Activated CD4-positive, alpha-beta T cell treated with anti-CD3 and anti-CD28 coated beads for 36 hours (primary cell): ENCODE results near the gene PPM1J. TPM values are rescaled to one million over a fixed set of nuclear protein-coding genes. Genes with fewer than 3 reads are reported as not detected.

Experiments
- ATAC-seq: fragments of 200-7000 bp; cut with Tn5 transposase; one replicate; pipeline ENCODE4 v1.10.0; 2021; ENCODE audit warnings: mild to moderate bottlenecking, moderate library complexity
- CTCF ChIA-PET: fragments of 350-600 bp; sonication (Branson Sonifier 250); formaldehyde crosslinking; loops from one replicate; lab custom pipeline; 2021; ENCODE audit warnings: antibody characterized with exemption; lab: Charles Lee
- POLR2A ChIA-PET: fragments of 350-600 bp; sonication (Branson Sonifier 250); formaldehyde crosslinking; loops from one replicate; lab custom pipeline; 2021; ENCODE audit warnings: antibody characterized with exemption, inconsistent platforms; lab: Charles Lee
- DNase-seq: peaks from one replicate; pipeline ENCODE4 v3.0.0-alpha.2; 2020
- H3K27ac Mint-ChIP-seq: one replicate; pipeline ENCODE4 v1.8.0; 2021; ENCODE audit warnings: mixed read lengths
- H3K27me3 Mint-ChIP-seq: one replicate; pipeline ENCODE4 v1.8.0; 2021; ENCODE audit warnings: mixed read lengths
- H3K36me3 Mint-ChIP-seq: one replicate; pipeline ENCODE4 v1.8.0; 2021; ENCODE audit warnings: low read depth, mixed read lengths
- H3K4me1 Mint-ChIP-seq: one replicate; pipeline ENCODE4 v1.8.0; 2021; ENCODE audit warnings: mixed read lengths
- H3K4me3 Mint-ChIP-seq: one replicate; pipeline ENCODE4 v1.8.0; 2021; ENCODE audit warnings: mild to moderate bottlenecking, moderate library complexity, mixed read lengths
- H3K9me3 Mint-ChIP-seq: one replicate; pipeline ENCODE4 v1.8.0; 2021; ENCODE audit warnings: low read depth, mixed read lengths
- intact Hi-C, 2 experiments: fragments of 100-400 bp; cut with DNase I in 1 of 2; cut with micrococcal nuclease in 1 of 2; formaldehyde crosslinking; loops; one replicate each; pipeline versions ENCODE4 v1.14.2 to v1.15.1; 2022 to 2024; cut with DNase I, micrococcal nuclease
- total RNA-seq, 2 experiments: library from RNA; stranded (reverse); gene quantifications; one replicate each; pipeline ENCODE4 v1.2.3, GENCODE V29; 2021

The PPM1J gene
- total RNA-seq, 2 experiments from 2014 or later: 0.75 to 0.88 TPM

DNA sequence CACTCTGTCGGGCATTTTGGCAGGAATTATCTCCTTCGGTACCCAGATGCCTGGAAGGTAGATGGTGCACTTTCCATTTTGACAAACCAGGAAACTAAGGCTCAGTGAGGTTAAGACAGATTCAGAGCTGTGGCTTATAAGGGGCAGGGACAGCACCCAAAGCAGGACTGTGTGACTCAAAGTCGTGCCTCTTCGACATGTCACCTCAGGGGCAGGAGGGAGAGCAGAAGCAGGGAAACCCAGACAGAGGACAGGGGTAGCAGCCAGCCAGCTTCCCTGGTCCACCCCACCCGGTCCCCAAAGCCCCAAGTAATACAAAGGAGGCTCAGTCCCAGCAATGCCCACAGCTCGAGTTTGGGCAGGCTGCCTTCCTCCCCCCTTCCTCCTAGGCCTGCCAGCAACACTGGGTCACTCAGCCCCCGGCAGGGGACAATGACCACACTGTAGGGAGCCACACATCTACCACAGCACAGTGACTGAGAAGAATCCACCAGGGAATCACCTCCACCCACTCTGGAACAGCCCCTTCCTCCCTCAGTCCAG lies 10.7 kb downstream of the PPM1J start:
- ATAC-seq (peak; percentile 66), DNase-seq (peak; percentile 73)
- peaks cover 69% of the 10 kb centered on the region for H3K4me1 Mint-ChIP-seq
- POLR2A ChIA-PET: interaction anchor here (0.6 to 2.7 kb wide), 4 partner anchors 10 to 295 kb away, joined by 3 to 19 read pairs (median 4); partner anchors contain the start of gene MOV10
- CTCF ChIA-PET: interaction anchor here (0.7 to 4.2 kb wide), 9 partner anchors 12 to 332 kb away, joined by 3 to 41 read pairs (median 5); partner anchors contain the start of genes MOV10, PPM1J and WNT2B
- intact Hi-C loops: loop anchor here (1.0 to 2.0 kb wide), 4 partner anchors 30 to 314 kb away; partner anchors contain the start of genes MOV10 (in 2 of the 2), CAPZA1 (in 1 of the 2) and ST7L (in 1 of the 2)
- peaks cover 16% of the 10 kb centered on the region for H3K36me3 Mint-ChIP-seq
- peak overlapping the region; percentile 83 for H3K27ac Mint-ChIP-seq
- H3K4me3 Mint-ChIP-seq: peak overlapping the region; percentile 58
- no peaks in the 10 kb centered on the region for H3K9me3 Mint-ChIP-seq
- peaks cover 2% of the 10 kb centered on the region for H3K27me3 Mint-ChIP-seq

DNA sequence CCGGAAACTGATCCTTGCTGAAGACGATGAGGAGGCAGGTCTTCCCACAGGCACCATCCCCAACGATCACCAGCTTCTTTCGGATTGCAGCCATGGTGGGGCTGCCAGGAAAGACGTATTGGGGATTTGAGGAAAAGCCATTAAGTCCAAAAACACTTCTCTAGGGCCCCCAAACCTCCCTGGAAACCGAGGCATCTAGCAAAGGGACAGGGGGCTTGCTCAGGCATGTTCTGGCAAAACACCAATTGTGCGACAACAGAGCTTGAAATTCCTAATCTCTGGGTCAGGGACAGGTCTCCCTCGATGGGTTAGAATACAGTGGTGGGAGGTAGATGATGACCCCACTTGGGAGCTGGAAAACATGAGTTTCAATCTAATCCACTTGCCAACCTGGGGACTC lies 11.4 kb downstream of the PPM1J start:
- ATAC-seq (no peak), DNase-seq (no peak)
- Mint-ChIP-seq H3K9me3 (no peaks in the 10 kb centered on the region), H3K4me1 (peaks cover 70% of the 10 kb centered on the region), H3K36me3 (peaks cover 19% of the 10 kb centered on the region), H3K27ac (no peak overlapping the region), H3K4me3 (no peak overlapping the region), H3K27me3 (peaks cover 2% of the 10 kb centered on the region)
- ChIA-PET POLR2A (interaction anchor here (1.0 to 2.7 kb wide), 2 partner anchors 11 to 29 kb away, joined by 4 to 19 read pairs; partner anchors contain the start of gene MOV10), CTCF (interaction anchor here (0.9 to 4.2 kb wide), 6 partner anchors 13 to 312 kb away, joined by 3 to 41 read pairs (median 7); partner anchors contain the start of genes MOV10 and PPM1J)
- intact Hi-C loops: loop anchor here (1.0 to 2.0 kb wide), 4 partner anchors 29 to 313 kb away; partner anchors contain the start of genes MOV10 (in 2 of the 2), CAPZA1 (in 1 of the 2) and ST7L (in 1 of the 2)

DNA sequence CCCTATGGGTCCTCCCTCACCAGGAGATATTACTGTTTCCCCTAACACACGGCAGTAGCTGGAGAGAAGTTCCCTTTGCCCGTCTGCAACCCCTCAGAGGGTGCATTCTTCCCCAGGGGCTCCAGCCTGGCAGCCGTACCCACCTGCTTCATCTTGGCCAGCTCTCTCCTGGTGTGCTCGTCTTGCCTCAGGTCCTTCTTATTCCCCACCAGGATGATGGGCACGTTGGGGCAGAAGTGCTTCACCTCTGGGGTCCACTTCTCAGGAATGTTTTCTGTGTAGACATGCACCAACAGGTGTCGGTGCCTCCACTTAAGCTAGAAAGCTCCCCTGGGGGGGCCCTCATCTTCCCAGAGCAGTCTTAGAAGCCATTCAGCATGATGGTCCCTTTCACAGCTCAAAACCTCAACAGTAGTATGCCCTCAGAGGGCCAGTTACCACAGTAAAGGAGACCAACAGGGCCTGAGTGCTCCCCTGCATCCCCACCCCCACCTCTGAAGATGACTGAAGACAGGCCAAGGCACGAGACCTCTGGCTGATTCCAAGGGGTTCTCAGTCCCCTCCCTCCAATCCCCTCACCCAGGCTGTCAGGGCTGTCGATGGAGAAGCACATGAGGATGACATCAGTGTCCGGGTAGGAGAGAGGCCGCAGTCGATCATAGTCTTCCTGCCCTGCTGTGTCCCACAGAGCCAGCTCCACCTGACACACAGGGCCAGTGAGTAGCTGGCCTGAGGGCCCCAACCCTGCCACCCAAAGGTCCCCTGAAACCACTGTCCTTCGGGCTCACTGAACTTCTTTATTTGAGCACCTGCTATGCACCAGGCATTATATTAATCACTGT lies 12.5 kb downstream of the PPM1J start:
- no peak for ATAC-seq
- H3K4me1 Mint-ChIP-seq: peaks cover 69% of the 10 kb centered on the region
- H3K9me3 Mint-ChIP-seq: no peaks in the 10 kb centered on the region
- no peak overlapping the region for H3K4me3 Mint-ChIP-seq
- intact Hi-C loops: no loop called here
- ChIA-PET POLR2A (interaction anchor here (0.9 kb wide), 1 partner anchor 8 kb away, joined by 3 read pairs; no protein-coding TSS in a partner anchor), CTCF (interaction anchor here (1.2 to 4.2 kb wide), 2 partner anchors 14 to 321 kb away, joined by 3 to 41 read pairs; partner anchors contain the start of gene PPM1J)
- peaks cover 19% of the 10 kb centered on the region for H3K36me3 Mint-ChIP-seq
- no peak overlapping the region for H3K27ac Mint-ChIP-seq
- DNase-seq: no peak
- no peaks in the 10 kb centered on the region for H3K27me3 Mint-ChIP-seq

DNA sequence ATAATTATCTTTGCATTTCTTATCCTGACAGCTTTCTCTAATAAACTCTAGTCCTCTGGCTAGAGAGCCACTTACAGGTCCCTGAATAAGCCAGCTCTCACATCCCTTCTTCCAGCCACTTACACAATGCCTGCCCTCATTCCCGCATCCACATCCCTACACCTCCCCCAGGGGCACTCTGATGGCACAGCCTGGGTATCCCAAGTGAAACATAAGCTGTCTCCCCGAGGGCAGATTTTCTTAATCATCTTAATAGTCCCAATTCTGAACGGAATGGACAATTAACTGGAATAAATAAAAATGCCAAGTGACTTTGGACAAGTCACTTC lies 13.1 kb downstream of the PPM1J start:
- no peaks in the 10 kb centered on the region for H3K27me3 Mint-ChIP-seq
- ATAC-seq (no peak), DNase-seq (no peak)
- intact Hi-C loops: no loop called here
- H3K4me1 Mint-ChIP-seq: peaks cover 66% of the 10 kb centered on the region
- CTCF ChIA-PET: interaction anchor here (0.6 to 4.2 kb wide), 3 partner anchors 14 to 321 kb away, joined by 3 to 41 read pairs (median 3); partner anchors contain the start of gene PPM1J
- H3K36me3 Mint-ChIP-seq: peaks cover 19% of the 10 kb centered on the region
- POLR2A ChIA-PET: no interaction called here
- H3K27ac Mint-ChIP-seq: peak overlapping the region; percentile 53
- H3K9me3 Mint-ChIP-seq: no peaks in the 10 kb centered on the region
- no peak overlapping the region for H3K4me3 Mint-ChIP-seq

DNA sequence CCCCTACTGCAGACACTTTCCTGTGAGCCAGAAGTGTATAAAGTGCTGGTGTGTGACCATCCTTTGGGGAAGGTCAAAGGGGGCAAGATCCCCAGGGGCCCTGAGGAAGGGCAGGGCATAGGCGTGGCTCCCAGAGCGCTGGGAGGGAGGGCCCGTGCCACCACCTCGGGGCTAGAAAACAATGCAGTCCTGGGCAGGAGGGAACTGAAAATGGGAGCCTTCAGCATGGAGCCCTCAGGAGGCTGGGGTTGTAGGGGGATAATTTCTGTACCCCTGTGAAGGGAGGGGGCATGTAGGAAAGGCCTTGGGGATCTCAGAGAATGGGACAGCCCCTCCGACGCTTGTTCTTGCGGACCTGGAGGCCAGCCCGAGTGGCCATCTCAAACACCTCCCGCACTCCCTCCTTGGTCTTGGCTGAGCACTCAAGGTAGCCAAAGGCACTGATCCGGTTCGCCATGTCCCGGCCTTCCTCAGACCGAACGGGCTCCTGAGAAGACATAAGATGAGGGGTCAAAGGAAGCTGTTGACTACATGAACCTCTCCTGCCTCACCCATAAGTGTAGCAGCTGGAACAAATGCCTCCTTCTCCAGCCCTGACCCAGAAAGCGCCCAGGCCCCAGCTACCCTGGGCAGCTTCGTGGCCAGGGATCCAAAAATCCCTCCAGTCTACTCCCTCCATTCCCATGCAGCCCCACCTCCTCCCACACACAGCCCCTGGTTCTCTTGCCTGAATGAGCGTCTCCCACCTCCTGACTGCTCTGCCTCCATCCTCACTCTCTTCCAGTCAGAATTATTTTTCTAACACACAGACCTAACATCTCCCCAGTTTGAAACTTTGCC lies 13.7 kb downstream of the PPM1J start:
- ChIA-PET CTCF (interaction anchor here (0.6 to 4.2 kb wide), 5 partner anchors 15 to 320 kb away, joined by 3 to 41 read pairs (median 3); partner anchors contain the start of gene PPM1J), POLR2A (no interaction called here)
- intact Hi-C loops: no loop called here
- DNase-seq: no peak
- H3K27me3 Mint-ChIP-seq: no peaks in the 10 kb centered on the region
- no peak for ATAC-seq
- H3K9me3 Mint-ChIP-seq: no peaks in the 10 kb centered on the region
- peak overlapping the region; percentile 87 for H3K27ac Mint-ChIP-seq
- H3K36me3 Mint-ChIP-seq: peaks cover 19% of the 10 kb centered on the region
- no peak overlapping the region for H3K4me3 Mint-ChIP-seq
- peaks cover 66% of the 10 kb centered on the region for H3K4me1 Mint-ChIP-seq

DNA sequence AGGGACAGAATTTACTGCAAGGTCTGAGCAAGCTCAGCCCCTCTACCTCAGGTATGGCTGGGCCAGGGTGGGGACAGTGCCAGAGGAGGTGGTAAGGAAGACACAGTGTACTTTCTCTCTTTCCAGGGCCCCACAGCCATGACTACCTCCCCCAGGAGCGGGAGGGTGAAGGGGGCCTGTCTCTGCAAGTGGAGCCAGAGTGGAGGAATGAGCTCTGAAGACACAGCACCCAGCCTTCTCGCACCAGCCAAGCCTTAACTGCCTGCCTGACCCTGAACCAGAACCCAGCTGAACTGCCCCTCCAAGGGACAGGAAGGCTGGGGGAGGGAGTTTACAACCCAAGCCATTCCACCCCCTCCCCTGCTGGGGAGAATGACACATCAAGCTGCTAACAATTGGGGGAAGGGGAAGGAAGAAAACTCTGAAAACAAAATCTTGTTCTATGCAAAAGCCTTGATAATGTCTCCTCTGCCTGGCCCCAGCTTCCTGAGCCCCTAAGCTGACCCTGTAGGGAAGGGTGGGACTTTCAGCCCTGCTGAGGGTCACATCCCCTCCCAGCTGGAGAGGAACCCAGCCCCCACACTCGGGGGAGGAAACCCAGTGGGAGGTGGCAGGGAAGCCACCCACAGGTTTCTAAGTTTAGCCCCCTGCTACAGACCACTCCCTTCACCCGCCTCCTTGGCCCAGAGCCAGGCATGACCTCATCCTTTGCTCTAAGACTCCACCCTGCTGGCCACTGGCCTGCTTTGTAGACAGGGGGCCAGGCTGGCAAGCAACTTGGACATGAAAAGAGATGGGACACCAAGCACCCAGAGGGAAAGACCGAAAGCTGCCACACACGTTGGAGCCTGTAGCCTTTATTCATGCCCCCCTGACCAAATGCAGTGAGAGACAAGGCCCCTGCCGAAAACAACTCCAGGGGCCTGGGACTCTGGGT lies 14.6 kb downstream of the PPM1J start:
- no peaks in the 10 kb centered on the region for H3K27me3 Mint-ChIP-seq
- ATAC-seq (no peak), DNase-seq (peak; percentile 86)
- H3K27ac Mint-ChIP-seq: peak overlapping the region; percentile 87
- ChIA-PET POLR2A (interaction anchor here (1.2 kb wide), 1 partner anchor 26 kb away, joined by 4 read pairs; the partner anchor contains the start of gene MOV10), CTCF (interaction anchor here (0.6 to 1.2 kb wide), 6 partner anchors 10 to 133 kb away, joined by 3 to 5 read pairs (median 3); partner anchors contain the start of genes MOV10 and PPM1J)
- H3K4me3 Mint-ChIP-seq: no peak overlapping the region
- intact Hi-C loops: no loop called here
- peaks cover 19% of the 10 kb centered on the region for H3K36me3 Mint-ChIP-seq
- H3K4me1 Mint-ChIP-seq: peaks cover 60% of the 10 kb centered on the region
- H3K9me3 Mint-ChIP-seq: no peaks in the 10 kb centered on the region

DNA sequence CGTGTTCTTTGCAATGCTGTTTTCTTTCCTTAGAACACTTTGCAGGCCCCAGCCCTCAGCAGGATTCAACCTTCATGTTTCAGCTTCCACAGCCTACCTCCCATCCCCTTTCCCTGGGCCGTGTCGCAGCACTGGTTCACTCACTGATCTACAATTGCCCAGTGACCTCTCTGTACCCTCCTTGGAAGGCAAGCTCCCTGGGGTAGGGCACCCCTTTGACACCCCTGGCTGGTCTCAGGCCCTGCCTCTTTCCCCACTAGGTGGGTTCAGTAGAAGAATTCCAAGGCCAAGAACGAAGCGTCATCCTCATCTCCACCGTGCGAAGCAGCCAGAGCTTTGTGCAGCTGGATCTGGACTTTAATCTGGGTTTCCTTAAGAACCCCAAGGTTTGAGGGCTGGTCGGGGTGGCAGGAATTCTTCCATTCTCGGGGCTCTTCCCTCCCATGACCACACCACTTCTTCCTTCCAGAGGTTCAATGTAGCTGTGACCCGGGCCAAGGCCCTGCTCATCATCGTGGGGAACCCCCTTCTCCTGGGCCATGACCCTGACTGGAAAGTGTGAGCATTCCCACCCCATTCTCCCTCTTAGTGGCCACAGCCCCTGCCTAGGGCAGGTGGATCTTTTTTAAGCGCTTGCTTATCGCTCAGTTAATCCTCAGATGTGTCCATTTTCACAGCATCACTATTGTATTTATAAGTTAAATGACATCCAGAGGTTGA lies 15.5 kb downstream of the PPM1J start:
- intact Hi-C loops: no loop called here
- ATAC-seq (no peak), DNase-seq (no peak)
- POLR2A ChIA-PET: interaction anchor here (1.2 kb wide), 1 partner anchor 25 kb away, joined by 4 read pairs; the partner anchor contains the start of gene MOV10
- peak overlapping the region; percentile 87 for H3K27ac Mint-ChIP-seq
- H3K36me3 Mint-ChIP-seq: peaks cover 22% of the 10 kb centered on the region
- no peaks in the 10 kb centered on the region for H3K27me3 Mint-ChIP-seq
- CTCF ChIA-PET: interaction anchor here (0.9 to 1.1 kb wide), 3 partner anchors 9 to 82 kb away, joined by 3 to 5 read pairs (median 3); no protein-coding TSS in a partner anchor
- H3K4me3 Mint-ChIP-seq: no peak overlapping the region
- H3K9me3 Mint-ChIP-seq: no peaks in the 10 kb centered on the region
- peaks cover 50% of the 10 kb centered on the region for H3K4me1 Mint-ChIP-seq

DNA sequence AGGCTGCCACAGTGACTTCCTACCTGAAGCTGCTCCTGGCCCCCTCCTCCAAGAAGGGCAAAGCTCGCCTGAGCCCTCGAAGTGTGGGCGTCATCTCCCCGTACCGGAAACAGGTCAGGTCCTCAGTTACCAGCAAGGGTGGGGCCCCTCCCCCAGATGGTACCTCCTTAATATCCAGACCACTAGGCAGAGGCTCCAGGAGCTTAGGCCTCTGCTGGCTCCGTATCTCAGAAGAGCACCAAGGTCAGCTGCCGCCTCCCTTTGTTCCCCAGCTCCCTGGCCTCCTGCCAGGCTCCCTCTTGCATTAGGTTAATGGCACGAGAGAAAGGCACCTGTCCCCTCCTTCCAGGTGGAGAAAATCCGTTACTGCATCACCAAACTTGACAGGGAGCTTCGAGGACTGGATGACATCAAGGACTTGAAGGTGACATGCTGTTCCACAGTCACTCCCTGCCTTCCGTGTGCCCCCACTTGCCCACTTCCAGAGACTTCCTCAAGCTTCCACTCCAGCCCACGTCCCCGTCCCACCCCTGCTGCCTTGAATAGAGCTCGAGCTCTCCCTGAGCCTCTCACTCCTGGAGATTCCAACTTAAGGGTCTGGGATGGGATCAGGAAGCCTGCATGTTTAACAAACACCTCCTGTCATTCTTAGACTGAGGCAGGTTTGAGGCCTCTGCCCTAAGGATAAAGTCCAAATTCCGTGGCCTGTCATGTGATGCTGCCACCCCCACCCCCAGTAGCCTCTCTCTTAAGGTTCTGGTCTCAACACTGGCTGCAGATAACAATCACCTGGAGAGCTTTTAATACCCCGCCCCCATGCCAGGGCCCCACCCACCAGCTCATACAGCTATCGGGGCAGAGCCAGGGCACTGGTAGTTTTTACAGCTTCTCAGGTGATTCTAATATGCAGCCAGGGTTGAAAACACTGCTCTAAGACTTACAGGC lies 16.5 kb downstream of the PPM1J start:
- POLR2A ChIA-PET: no interaction called here
- DNase-seq: no peak
- H3K4me3 Mint-ChIP-seq: no peak overlapping the region
- H3K4me1 Mint-ChIP-seq: peaks cover 41% of the 10 kb centered on the region
- no peak for ATAC-seq
- peaks cover 24% of the 10 kb centered on the region for H3K36me3 Mint-ChIP-seq
- CTCF ChIA-PET: interaction anchor here (0.9 to 2.0 kb wide), 3 partner anchors 10 to 81 kb away, joined by 3 to 7 read pairs (median 3); partner anchors contain the start of gene PPM1J
- H3K27me3 Mint-ChIP-seq: no peaks in the 10 kb centered on the region
- intact Hi-C loops: no loop called here
- no peaks in the 10 kb centered on the region for H3K9me3 Mint-ChIP-seq
- H3K27ac Mint-ChIP-seq: no peak overlapping the region
